K562 (cell line): ENCODE measurements around the gene STAT4. TPM values are rescaled to one million over a fixed set of nuclear protein-coding genes. Genes with fewer than 3 reads are reported as not detected.

Source experiments
- ATAC-seq: fragments of 200-7000 bp; cut with Tn5 transposase; 3 replicates; pipeline ENCODE4 v1.9.1; 2020; ENCODE audit warnings: moderate library complexity
- BruUV-seq: library from RNA; stranded (reverse); fragments of 400-500 nt; replicated peaks from 2 replicates; lab custom pipeline; 2021; lab: Mats Ljungman, UMichigan
- CTCF ChIA-PET: fragments of 300-600 bp; formaldehyde crosslinking; extraction: SDS; loops from one replicate; lab custom pipeline; 2021; ENCODE audit warnings: low intra/inter-chr PET ratio; lab: Yijun Ruan, JAX
- POLR2A ChIA-PET: fragments of 300-600, 350-650 bp; sonication (Branson Sonifier 250); formaldehyde crosslinking; extraction: SDS; loops from one replicate; lab custom pipeline; 2021; ENCODE audit warnings: antibody characterized with exemption, inconsistent platforms; lab: Yijun Ruan, JAX
- DNase-seq, 4 experiments: peaks; one replicate each; pipeline versions ENCODE4 v3.0.0 to v3.0.0-alpha.2; 2011 to 2018; ENCODE audit warnings: low spot score in 3 of 4, mixed read lengths in 3 of 4; ENCODE audit errors: extremely low read depth in 1 of 4
- FAIRE-seq: peaks from 2 replicates; lab custom pipeline; 2011; peaks lifted over from hg19 to GRCh38; lab: Jason Lieb, UNC
- H2AFZ ChIP-seq: 2 replicates; pipeline ENCODE4 v1.6.0; 2011; ENCODE audit warnings: low read depth, low read length, control low read depth, inconsistent platforms
- H3K27ac ChIP-seq: fragments of 200-600 bp; 3 replicates; pipeline ENCODE4 v1.8.0; 2011; ENCODE audit warnings: low read depth, mild to moderate bottlenecking, control low read depth, inconsistent platforms, low read length, moderate library complexity, mixed read lengths; ENCODE audit errors: extremely low read depth
- H3K27me3 ChIP-seq, 2 experiments: fragments of 300-600 bp in 1 of 2; 2 replicates in 1 of 2; 3 replicates in 1 of 2; pipeline versions ENCODE4 v1.6.0 to v1.8.0; 2011; ENCODE audit warnings: inconsistent platforms in 2 of 2, low read length in 2 of 2, mild to moderate bottlenecking in 1 of 2, mixed read lengths in 1 of 2, moderate library complexity in 1 of 2; ENCODE audit not compliant: control insufficient read depth in 2 of 2, insufficient read depth in 2 of 2
- H3K36me3 ChIP-seq: fragments of 300-600 bp; 3 replicates; pipeline ENCODE4 v1.8.0; 2011; ENCODE audit warnings: mild to moderate bottlenecking, low read length, inconsistent platforms; ENCODE audit not compliant: control insufficient read depth, insufficient read depth
- H3K4me1 ChIP-seq, 2 experiments: fragments of 200-600 bp in 1 of 2; replicated peaks in 1 of 2; 2 replicates in 1 of 2; 3 replicates in 1 of 2; pipeline versions ENCODE4 v1.5.1 to v1.8.0; 2011; ENCODE audit warnings: inconsistent platforms in 2 of 2, low read length in 2 of 2, mild to moderate bottlenecking in 1 of 2, mixed read lengths in 1 of 2, moderate library complexity in 1 of 2; ENCODE audit not compliant: control insufficient read depth in 2 of 2, insufficient read depth in 2 of 2
- H3K4me2 ChIP-seq: 2 replicates; pipeline ENCODE4 v1.6.1; 2011; ENCODE audit warnings: low read length, control low read depth, inconsistent platforms, mixed read lengths; ENCODE audit not compliant: insufficient read depth
- H3K4me3 ChIP-seq: fragments of 200-600 bp; sonication (generic), shearing (Covaris generic); 2 replicates; pipeline ENCODE4 v1.5.1; 2016; ENCODE audit warnings: control low read depth, inconsistent platforms
- H3K79me2 ChIP-seq: fragments of 200-600 bp; 3 replicates; pipeline ENCODE4 v1.8.0; 2011; ENCODE audit warnings: low read length, inconsistent platforms; ENCODE audit not compliant: control insufficient read depth, insufficient read depth
- H3K9ac ChIP-seq, 2 experiments: 2 replicates each; pipeline versions ENCODE4 v1.6.0 to v1.6.1; 2011; ENCODE audit warnings: low read depth in 2 of 2, low read length in 2 of 2, control low read depth in 1 of 2, inconsistent platforms in 1 of 2, mild to moderate bottlenecking in 1 of 2, mixed read lengths in 1 of 2; ENCODE audit not compliant: insufficient read depth in 1 of 2
- H3K9me1 ChIP-seq: one replicate; pipeline ENCODE4 v1.6.0; 2011; ENCODE audit warnings: inconsistent platforms, mild to moderate bottlenecking, low read length, moderate library complexity; ENCODE audit not compliant: control insufficient read depth, insufficient read depth
- H3K9me3 ChIP-seq: replicated peaks from 2 replicates; pipeline ENCODE4 v1.5.1; 2011; ENCODE audit warnings: low read depth, low read length, inconsistent platforms; ENCODE audit not compliant: control insufficient read depth, insufficient read depth
- H4K20me1 ChIP-seq: replicated peaks from 2 replicates; pipeline ENCODE4 v1.6.1; 2011; ENCODE audit warnings: low read length, inconsistent platforms, mixed read lengths; ENCODE audit not compliant: control insufficient read depth, insufficient read depth
- CC2D1A ChIP-seq: fragments of 450-650 bp; IDR thresholded peaks from 2 replicates; pipeline ENCODE4 v1.6.1; 2017; ENCODE audit warnings: mild to moderate bottlenecking
- DMBX1 ChIP-seq: fragments of 250-450 bp; sonication (Bioruptor Pico); IDR thresholded peaks from 2 replicates; pipeline ENCODE4 v1.8.0; 2022; ENCODE audit warnings: inconsistent platforms, mild to moderate bottlenecking, moderate library complexity, borderline replicate concordance
- FOXK2 ChIP-seq, 2 experiments: fragments of 450-650 bp; IDR thresholded peaks in 1 of 2; conservative IDR thresholded peaks in 1 of 2; 2 replicates each; pipeline ENCODE4 v1.6.1; 2016; ENCODE audit warnings: low read depth in 2 of 2, mild to moderate bottlenecking in 1 of 2
- GATA2 ChIP-seq: sonication (generic); formaldehyde crosslinking; IDR thresholded peaks from 2 replicates; pipeline ENCODE4 v1.4.0; 2020; ENCODE audit warnings: mild to moderate bottlenecking, missing genetic modification reagents
- GTF2E2 ChIP-seq: fragments of 200-800 bp; sonication (Bioruptor generic); IDR thresholded peaks from 2 replicates; pipeline ENCODE4 v1.6.1; 2016; ENCODE audit warnings: missing genetic modification characterization, missing compliant biosample characterization
- HMGN3 ChIP-seq: IDR thresholded peaks from 2 replicates; pipeline ENCODE4 v1.6.1; 2011; ENCODE audit warnings: borderline replicate concordance, low read depth, mild to moderate bottlenecking, mixed read lengths, low read length; ENCODE audit not compliant: insufficient read length; ENCODE audit errors: extremely low read depth
- NCOA6 ChIP-seq: fragments of 450-650 bp; IDR thresholded peaks from 2 replicates; pipeline ENCODE4 v1.6.1; 2017; ENCODE audit warnings: mild to moderate bottlenecking
- PHB ChIP-seq: fragments of 250-450 bp; sonication (Bioruptor Pico); IDR thresholded peaks from 2 replicates; pipeline ENCODE4 v1.5.0; 2021
- POLR2AphosphoS2 ChIP-seq: IDR thresholded peaks from 2 replicates; pipeline ENCODE4 v1.6.1; 2012; ENCODE audit warnings: low read length, improper control_type of control experiment
- PREB ChIP-seq: sonication (generic); formaldehyde crosslinking; IDR thresholded peaks from 2 replicates; pipeline ENCODE4 v1.8.1; 2023; ENCODE audit warnings: mild to moderate bottlenecking, missing genetic modification reagents
- PTRF ChIP-seq: fragments of 450-650 bp; IDR thresholded peaks from 2 replicates; pipeline ENCODE4 v1.6.1; 2016; ENCODE audit warnings: mild to moderate bottlenecking, missing genetic modification characterization, missing compliant biosample characterization
- SMC3 ChIP-seq: conservative IDR thresholded peaks from 2 replicates; pipeline ENCODE4 v1.6.1; 2011; ENCODE audit warnings: low read depth, low read length, improper control_type of control experiment; ENCODE audit not compliant: insufficient read depth
- SP1 ChIP-seq: sonication (generic); formaldehyde crosslinking; IDR thresholded peaks from 2 replicates; pipeline ENCODE4 v1.8.1; 2022; ENCODE audit warnings: mild to moderate bottlenecking, missing genetic modification reagents
- TAF9B ChIP-seq: fragments of 450-650 bp; IDR thresholded peaks from 2 replicates; pipeline ENCODE4 v1.6.1; 2018; ENCODE audit warnings: mild to moderate bottlenecking; ENCODE audit not compliant: partially characterized antibody
- TEAD4 ChIP-seq, 2 experiments: sonication (generic) in 1 of 2; formaldehyde crosslinking in 1 of 2; IDR thresholded peaks; 2 replicates each; pipeline versions ENCODE4 v1.6.1 to v1.8.0; 2012 to 2022; ENCODE audit warnings: borderline replicate concordance in 1 of 2, inconsistent platforms in 1 of 2, low read length in 1 of 2, mild to moderate bottlenecking in 1 of 2, missing genetic modification reagents in 1 of 2
- ZBTB49 ChIP-seq: sonication (generic); formaldehyde crosslinking; IDR thresholded peaks from 2 replicates; pipeline ENCODE4 v1.8.0; 2022; ENCODE audit warnings: missing genetic modification reagents, mild to moderate bottlenecking, borderline replicate concordance
- ZNF184 ChIP-seq: sonication (generic); formaldehyde crosslinking; IDR thresholded peaks from 2 replicates; pipeline ENCODE4 v1.5.0; 2020; ENCODE audit warnings: missing genetic modification reagents
- WGBS: fragments of 100-300 bp; shearing (Covaris generic); methylation state at CpG from one replicate; pipeline ENCODE4 v1.1.6; 2016; ENCODE audit warnings: low coverage, mixed read lengths; ENCODE audit not compliant: insufficient coverage; ENCODE audit errors: missing lambda C conversion rate; 5-methylcytosine and 5-hydroxymethylcytosine counted together
- in situ Hi-C: fragments of 300-500 bp; cut with MboI; formaldehyde crosslinking; loops from 4 replicates; pipeline ENCODE4 v1.15.0; 2018; ENCODE audit warnings: inconsistent platforms, mixed read lengths
- intact Hi-C: fragments of 100-400 bp; cut with micrococcal nuclease; formaldehyde crosslinking; loops from 2 replicates; pipeline ENCODE4 v1.14.2; 2022
- polyA plus RNA-seq, 8 experiments: library from polyadenylated mRNA; depleted of rRNA in 4 of 8; stranded (reverse) in 5 of 8; unstranded in 3 of 8; fragments of >200 nt; fragmentation: Nextera tagmentation in 2 of 8; fragmentation: Illumina TruSeq in 1 of 8; extraction: Ambion mirVana in 2 of 8; extraction: Trizol in 1 of 8; gene quantifications; 2 replicates each; pipeline versions ENCODE4 v1.2.1 to v1.2.3, GENCODE V29; 2011 to 2014; ENCODE audit warnings: inconsistent platforms in 1 of 8, missing spikeins in 1 of 8
- total RNA-seq, 7 experiments: library from RNA; depleted of rRNA in 6 of 7; stranded (reverse); fragments of >200 nt in 6 of 7; fragmentation: Illumina TruSeq in 2 of 7; extraction: Trizol in 2 of 7; gene quantifications; 2 replicates each; pipeline versions ENCODE4 v1.2.1 to v1.2.3, GENCODE V29; 2011 to 2021; ENCODE audit warnings: low replicate concordance in 1 of 7

Gene STAT4
- total and polyA plus RNA-seq, 9 of the 15 experiments (the other 6 are each of a cell fraction or from before 2014, with no cell fraction given) = 0.01 to 0.06 (median 0.03) TPM; not detected in 6

GRCh38 chr2:191155608-191156071, 4.8 kb upstream of the STAT4 start (continued):
- TF ChIP-seq ZBTB49 (CRISPR knock-in tag) = no peak
- no peak for TF ChIP-seq POLR2AphosphoS2

- H3K4me2 ChIP-seq = no peak overlapping the region
- no TSS peak for BruUV-seq
- TF ChIP-seq HMGN3 (no peak), PREB (no peak), SP1 (CRISPR knock-in tag) (no peak), FOXK2 (conservative IDR thresholded peaks at IDR 0.05 in 1 of 2, IDR thresholded peaks at IDR 0.05 in 1 of 2; ENCODE audit: low read depth in 2 of 2) (no peak), ZNF184 (CRISPR knock-in tag) (no peak), TEAD4 (IDR thresholded peaks at IDR 0.05; ENCODE audit: low read length) (no peak), TEAD4 (CRISPR knock-in tag; IDR thresholded peaks at IDR 0.05; ENCODE audit: borderline replicate concordance) (no peak), GTF2E2 (tag) (no peak), SMC3 (no peak), PHB (CRISPR knock-in tag) (no peak), PTRF (no peak), GATA2 (CRISPR knock-in tag) (no peak), DMBX1 (CRISPR knock-in tag) (no peak), CC2D1A (no peak), NCOA6 (no peak), TAF9B (no peak)
- WGBS = 20% methylated on average over 2 of the region's 2 CpGs
- DNase-seq (no peak), FAIRE-seq (no peak), ATAC-seq (no peak)
- in situ Hi-C loops = no loop called here
- H3K36me3 ChIP-seq = no peaks in the 10 kb centered on the region
- no peak overlapping the region for H2AFZ ChIP-seq
- intact Hi-C loops = no loop called here
- no peaks in the 10 kb centered on the region for H3K9me1 ChIP-seq
- no peak overlapping the region for H3K4me3 ChIP-seq
- H3K79me2 ChIP-seq = no peaks in the 10 kb centered on the region
- H3K9ac ChIP-seq = no peak overlapping the region
- H3K27ac ChIP-seq = no peak overlapping the region
- peaks cover 0 to 9% of the 10 kb centered on the region in 2 experiments; a peak in 3 of 5 replicates for H3K27me3 ChIP-seq
- ChIA-PET CTCF (no interaction called here), POLR2A (no interaction called here)
- H4K20me1 ChIP-seq = no peaks in the 10 kb centered on the region
- H3K4me1 ChIP-seq = peaks cover 0 to 6% of the 10 kb centered on the region in 2 experiments; a peak in 3 of 5 replicates
- no peaks in the 10 kb centered on the region for H3K9me3 ChIP-seq
These were observed 2.9 kb upstream of the STAT4 start for GRCh38 chr2:191153716-191154115.
